K562 (cell line): ENCODE measurements around the gene ZBTB32. TPM values are rescaled to one million over a fixed set of nuclear protein-coding genes. Genes with fewer than 3 reads are reported as not detected.

Experiments
- ATF3 ChIP-seq, 2 experiments: fragments of 450-650 bp in 1 of 2; sonication (generic) in 1 of 2; formaldehyde crosslinking in 1 of 2; IDR thresholded peaks in 1 of 2; conservative IDR thresholded peaks in 1 of 2; 2 replicates each; pipeline versions ENCODE4 v1.6.1 to v1.8.1; 2016 to 2023; ENCODE audit warnings: mild to moderate bottlenecking in 2 of 2, moderate library complexity in 2 of 2, inconsistent platforms in 1 of 2, missing genetic modification reagents in 1 of 2
- CHD4 ChIP-seq: fragments of 200-600 bp; sonication (generic); IDR thresholded peaks from 3 replicates; pipeline ENCODE4 v1.6.1; 2012; ENCODE audit warnings: low read depth, mild to moderate bottlenecking, mixed read lengths, low read length, inconsistent platforms; ENCODE audit not compliant: insufficient read depth, insufficient replicate concordance, poor library complexity, severe bottlenecking
- CREBBP ChIP-seq: IDR thresholded peaks from one replicate; pipeline ENCODE4 v1.6.1; 2012; ENCODE audit warnings: low read depth, mild to moderate bottlenecking, control low read depth, inconsistent platforms, low read length
- FOXA3 ChIP-seq, 2 experiments: fragments of 450-650 bp in 1 of 2; sonication (generic) in 1 of 2; formaldehyde crosslinking; IDR thresholded peaks in 1 of 2; conservative IDR thresholded peaks in 1 of 2; 2 replicates each; pipeline versions ENCODE4 v1.4.0 to v1.8.0; 2020 to 2022; ENCODE audit warnings: mild to moderate bottlenecking in 2 of 2, missing genetic modification reagents in 1 of 2
- FOXO4 ChIP-seq: fragments of 450-650 bp; formaldehyde crosslinking; IDR thresholded peaks from 2 replicates; pipeline ENCODE4 v1.4.0; 2020; ENCODE audit warnings: mild to moderate bottlenecking, moderate library complexity
- HDAC8 ChIP-seq: fragments of 450-650 bp; IDR thresholded peaks from 2 replicates; pipeline ENCODE4 v1.6.1; 2016; ENCODE audit warnings: mild to moderate bottlenecking, missing genetic modification characterization, moderate library complexity, missing compliant biosample characterization
- HLTF ChIP-seq: fragments of 450-650 bp; IDR thresholded peaks from 2 replicates; pipeline ENCODE4 v1.6.1; 2016
- NBN ChIP-seq: fragments of 450-650 bp; IDR thresholded peaks from 2 replicates; pipeline ENCODE4 v1.6.1; 2016; ENCODE audit warnings: low read depth, mild to moderate bottlenecking
- NR2C1 ChIP-seq, 2 experiments: fragments of 450-650 bp; IDR thresholded peaks; 2 replicates each; pipeline ENCODE4 v1.6.1; 2017; ENCODE audit warnings: mild to moderate bottlenecking in 2 of 2, antibody characterized with exemption in 1 of 2, inconsistent platforms in 1 of 2, missing compliant biosample characterization in 1 of 2, missing genetic modification characterization in 1 of 2
- POU5F1 ChIP-seq: fragments of 150-350 bp; IDR thresholded peaks from 2 replicates; pipeline ENCODE4 v1.6.1; 2014; ENCODE audit warnings: borderline replicate concordance, low read length, low read depth, mild to moderate bottlenecking; ENCODE audit not compliant: partially characterized antibody
- PYGO2 ChIP-seq: fragments of 450-650 bp; IDR thresholded peaks from 2 replicates; pipeline ENCODE4 v1.6.1; 2016; ENCODE audit warnings: mild to moderate bottlenecking, missing genetic modification characterization, moderate library complexity, missing compliant biosample characterization
- SRSF3 ChIP-seq: fragments of 200-400 bp; formaldehyde crosslinking; IDR thresholded peaks from 2 replicates; pipeline ENCODE4 v1.6.1; 2016; ENCODE audit warnings: mild to moderate bottlenecking, low read length, moderate library complexity; ENCODE audit not compliant: insufficient read depth
- SRSF9 ChIP-seq: fragments of 200-400 bp; formaldehyde crosslinking; IDR thresholded peaks from 2 replicates; pipeline ENCODE4 v1.6.1; 2017; ENCODE audit warnings: low read depth, low read length, borderline replicate concordance
- TCF7 ChIP-seq: sonication (generic); IDR thresholded peaks from 2 replicates; pipeline ENCODE4 v1.6.1; 2016; ENCODE audit warnings: antibody characterized with exemption, borderline replicate concordance
- TCF7L2 ChIP-seq: fragments of 150-350 bp; IDR thresholded peaks from 2 replicates; pipeline ENCODE4 v1.6.1; 2016; ENCODE audit warnings: low read depth, mild to moderate bottlenecking, low read length, moderate library complexity
- XRCC3 ChIP-seq: fragments of 450-650 bp; IDR thresholded peaks from 2 replicates; pipeline ENCODE4 v1.6.1; 2017; ENCODE audit warnings: mild to moderate bottlenecking, moderate library complexity
- ZFP91 ChIP-seq: sonication (generic); formaldehyde crosslinking; IDR thresholded peaks from 2 replicates; pipeline ENCODE4 v1.8.0; 2022; ENCODE audit warnings: mild to moderate bottlenecking, missing genetic modification reagents
- ZNF24 ChIP-seq: fragments of 450-650 bp; IDR thresholded peaks from 2 replicates; pipeline ENCODE4 v1.6.1; 2016
- ZNF280B ChIP-seq: fragments of 250-450 bp; sonication (Bioruptor Pico); IDR thresholded peaks from 2 replicates; pipeline ENCODE4 v1.5.1; 2021; ENCODE audit warnings: mild to moderate bottlenecking
- ZNF324 ChIP-seq: fragments of 250-450 bp; sonication (Bioruptor Pico); IDR thresholded peaks from 2 replicates; pipeline ENCODE4 v1.4.0; 2020; ENCODE audit warnings: mild to moderate bottlenecking
- ZNF445 ChIP-seq: fragments of 250-450 bp; sonication (Bioruptor Pico); IDR thresholded peaks from 2 replicates; pipeline ENCODE4 v1.4.0; 2020; ENCODE audit warnings: low read depth, mild to moderate bottlenecking, moderate library complexity
- ZNF511 ChIP-seq: sonication (generic); formaldehyde crosslinking; IDR thresholded peaks from 2 replicates; pipeline ENCODE4 v1.8.0; 2022; ENCODE audit warnings: mild to moderate bottlenecking, missing genetic modification reagents
- ZNF561 ChIP-seq: fragments of 450-650 bp; formaldehyde crosslinking; conservative IDR thresholded peaks from 2 replicates; pipeline ENCODE4 v1.4.0; 2020; ENCODE audit warnings: mild to moderate bottlenecking, moderate library complexity
- polyA plus RNA-seq, 8 experiments: library from polyadenylated mRNA; depleted of rRNA in 4 of 8; stranded (reverse) in 5 of 8; unstranded in 3 of 8; fragments of >200 nt; fragmentation: Nextera tagmentation in 2 of 8; fragmentation: Illumina TruSeq in 1 of 8; extraction: Ambion mirVana in 2 of 8; extraction: Trizol in 1 of 8; gene quantifications; 2 replicates each; pipeline versions ENCODE4 v1.2.1 to v1.2.3, GENCODE V29; 2011 to 2014; ENCODE audit warnings: inconsistent platforms in 1 of 8, missing spikeins in 1 of 8
- total RNA-seq, 7 experiments: library from RNA; depleted of rRNA in 6 of 7; stranded (reverse); fragments of >200 nt in 6 of 7; fragmentation: Illumina TruSeq in 2 of 7; extraction: Trizol in 2 of 7; gene quantifications; 2 replicates each; pipeline versions ENCODE4 v1.2.1 to v1.2.3, GENCODE V29; 2011 to 2021; ENCODE audit warnings: low replicate concordance in 1 of 7

The ZBTB32 gene
- total and polyA plus RNA-seq, 9 of the 15 experiments (the other 6 are each of a cell fraction or from before 2014, with no cell fraction given): 0.20 TPM; not detected in 8

- TF ChIP-seq ZNF24: no peak
- no peak for TF ChIP-seq ATF3 (IDR thresholded peaks at IDR 0.05)
- TF ChIP-seq ATF3 (CRISPR knock-in tag; conservative IDR thresholded peaks at IDR 0.05): no peak
- no peak for TF ChIP-seq SRSF9
- no peak for TF ChIP-seq ZNF324 (CRISPR knock-in tag)
- no peak for TF ChIP-seq CHD4
- TF ChIP-seq XRCC3: no peak
- no peak for TF ChIP-seq SRSF3
- TF ChIP-seq FOXA3 (CRISPR knock-in tag; conservative IDR thresholded peaks at IDR 0.05 in 1 of 2, IDR thresholded peaks at IDR 0.05 in 1 of 2): peak in 1 of 2 experiments; percentile 58; a peak in 2 of 4 replicates
- TF ChIP-seq ZNF561 (CRISPR knock-in tag): no peak
- TF ChIP-seq FOXO4 (CRISPR knock-in tag): no peak
- no peak for TF ChIP-seq CREBBP
- no peak for TF ChIP-seq TCF7L2
- no peak for TF ChIP-seq ZNF445
- TF ChIP-seq NBN: no peak
- no peak for TF ChIP-seq HDAC8 (tag)
- no peak for TF ChIP-seq PYGO2
- no peak for TF ChIP-seq ZNF280B (CRISPR knock-in tag)
- no peak for TF ChIP-seq TCF7
- peak; percentile 96 for TF ChIP-seq ZNF511 (CRISPR knock-in tag)
- no peak for TF ChIP-seq HLTF
- no peak for TF ChIP-seq ZFP91 (CRISPR knock-in tag)
- TF ChIP-seq NR2C1 (IDR thresholded peaks at IDR 0.05): no peak
- TF ChIP-seq NR2C1 (tag; IDR thresholded peaks at IDR 0.05): no peak
- TF ChIP-seq POU5F1: no peak
Observed at GRCh38 chr19:35704218-35704617, at the start of gene ZBTB32 (continued).
